Activated T-cell treated with anti-CD3 and anti-CD28 coated beads, Interleukin-2, amount 50 U/mL, for 24 hours (primary cell): ENCODE data around the gene IGFBP6.
"Not testable (repeated sequence)": the region's sequence is repeated elsewhere in the genome, so short reads cannot be mapped to it uniquely, and the experiment has no call there.

Source experiments
- DNase-seq: peaks from one replicate; pipeline ENCODE4 v3.0.0-alpha.2; 2020
- H3K27ac Mint-ChIP-seq: 2 replicates; pipeline ENCODE4 v1.8.0; 2020; ENCODE audit warnings: mild to moderate bottlenecking, mixed read lengths
- H3K27me3 Mint-ChIP-seq: 2 replicates; pipeline ENCODE4 v1.8.0; 2020; ENCODE audit warnings: mixed read lengths
- H3K36me3 Mint-ChIP-seq: 2 replicates; pipeline ENCODE4 v1.8.0; 2020; ENCODE audit warnings: low read depth, mixed read lengths
- H3K4me1 Mint-ChIP-seq: 2 replicates; pipeline ENCODE4 v1.8.0; 2020; ENCODE audit warnings: low read depth, mixed read lengths
- H3K4me3 Mint-ChIP-seq: 2 replicates; pipeline ENCODE4 v1.8.0; 2020; ENCODE audit warnings: mild to moderate bottlenecking, moderate library complexity, mixed read lengths
- H3K9me3 Mint-ChIP-seq: 2 replicates; pipeline ENCODE4 v1.8.0; 2020; ENCODE audit warnings: mixed read lengths

IGFBP6 gene

GRCh38 chr12:53094796-53095595 is 2.5 kb upstream of the IGFBP6 start:
- peaks cover 38% of the 10 kb centered on the region for H3K4me1 Mint-ChIP-seq
- not testable (repeated sequence) for H3K36me3 Mint-ChIP-seq, H3K27ac Mint-ChIP-seq, DNase-seq, H3K4me3 Mint-ChIP-seq, H3K9me3 Mint-ChIP-seq
- H3K27me3 Mint-ChIP-seq, result peaks cover 13% of the 10 kb centered on the region

- peaks cover 11% of the 10 kb centered on the region for H3K27me3 Mint-ChIP-seq
- DNase-seq, H3K4me3 Mint-ChIP-seq, H3K27ac Mint-ChIP-seq, H3K36me3 Mint-ChIP-seq, H3K9me3 Mint-ChIP-seq: not testable (repeated sequence)
- peaks cover 38% of the 10 kb centered on the region for H3K4me1 Mint-ChIP-seq
These were observed 1.9 kb upstream of the IGFBP6 start for GRCh38 chr12:53095596-53095895.

GRCh38 chr12:53096089-53096741 is 1.3 kb upstream of the IGFBP6 start:
- no peaks in the 10 kb centered on the region for H3K36me3 Mint-ChIP-seq
- H3K4me1 Mint-ChIP-seq, result peaks cover 38% of the 10 kb centered on the region
- H3K4me3 Mint-ChIP-seq, result no peak overlapping the region
- H3K9me3 Mint-ChIP-seq, result no peaks in the 10 kb centered on the region
- peak overlapping the region; percentile 3 for H3K27ac Mint-ChIP-seq
- H3K27me3 Mint-ChIP-seq, result peaks cover 10% of the 10 kb centered on the region
- DNase-seq, result no peak

- Mint-ChIP-seq H3K4me3 (peak overlapping the region; percentile 67), H3K27me3 (peaks cover 10% of the 10 kb centered on the region), H3K9me3 (no peaks in the 10 kb centered on the region), H3K27ac (no peak overlapping the region), H3K4me1 (peaks cover 40% of the 10 kb centered on the region), H3K36me3 (no peaks in the 10 kb centered on the region)
- no peak for DNase-seq
These were observed 708 bp upstream of the IGFBP6 start for GRCh38 chr12:53096759-53097158.

GRCh38 chr12:53097207-53097563 is 282 bp upstream of the IGFBP6 start:
- H3K36me3 Mint-ChIP-seq, result no peaks in the 10 kb centered on the region
- DNase-seq, result no peak
- H3K4me1 Mint-ChIP-seq, result peaks cover 41% of the 10 kb centered on the region
- H3K27ac Mint-ChIP-seq, result peak overlapping the region; percentile 69
- peak overlapping the region; percentile 67 for H3K4me3 Mint-ChIP-seq
- H3K9me3 Mint-ChIP-seq, result no peaks in the 10 kb centered on the region
- peaks cover 10% of the 10 kb centered on the region for H3K27me3 Mint-ChIP-seq

GRCh38 chr12:53098354-53098981 is 1.0 kb downstream of the IGFBP6 start:
- peak overlapping the region; percentile 88 for H3K27ac Mint-ChIP-seq
- peaks cover 54% of the 10 kb centered on the region for H3K4me1 Mint-ChIP-seq
- no peaks in the 10 kb centered on the region for H3K9me3 Mint-ChIP-seq
- H3K27me3 Mint-ChIP-seq, result peaks cover 10% of the 10 kb centered on the region
- peak; percentile 57 for DNase-seq
- H3K4me3 Mint-ChIP-seq, result peak overlapping the region; percentile 74
- H3K36me3 Mint-ChIP-seq, result no peaks in the 10 kb centered on the region

- H3K27ac Mint-ChIP-seq, result peak overlapping the region; percentile 88
- H3K36me3 Mint-ChIP-seq, result no peaks in the 10 kb centered on the region
- no peaks in the 10 kb centered on the region for H3K9me3 Mint-ChIP-seq
- H3K4me1 Mint-ChIP-seq, result peaks cover 56% of the 10 kb centered on the region
- DNase-seq, result peak; percentile 93
- peak overlapping the region; percentile 74 for H3K4me3 Mint-ChIP-seq
- peaks cover 10% of the 10 kb centered on the region for H3K27me3 Mint-ChIP-seq
These were observed 1.8 kb downstream of the IGFBP6 start for GRCh38 chr12:53099071-53099882.

GRCh38 chr12:53100466-53101151 is 3.1 kb downstream of the IGFBP6 start:
- H3K27me3 Mint-ChIP-seq, result peaks cover 10% of the 10 kb centered on the region
- no peaks in the 10 kb centered on the region for H3K9me3 Mint-ChIP-seq
- no peaks in the 10 kb centered on the region for H3K36me3 Mint-ChIP-seq
- DNase-seq, result no peak
- no peak overlapping the region for H3K27ac Mint-ChIP-seq
- H3K4me1 Mint-ChIP-seq, result peaks cover 57% of the 10 kb centered on the region
- no peak overlapping the region for H3K4me3 Mint-ChIP-seq

GRCh38 chr12:53101266-53101665 is 3.8 kb downstream of the IGFBP6 start:
- H3K36me3 Mint-ChIP-seq, result no peaks in the 10 kb centered on the region
- peaks cover 54% of the 10 kb centered on the region for H3K4me1 Mint-ChIP-seq
- H3K9me3 Mint-ChIP-seq, result no peaks in the 10 kb centered on the region
- DNase-seq, result no peak
- H3K4me3 Mint-ChIP-seq, result no peak overlapping the region
- peaks cover 8% of the 10 kb centered on the region for H3K27me3 Mint-ChIP-seq
- no peak overlapping the region for H3K27ac Mint-ChIP-seq

- DNase-seq, result no peak
- Mint-ChIP-seq H3K27me3 (peaks cover under 1% of the 10 kb centered on the region), H3K4me1 (peaks cover 46% of the 10 kb centered on the region), H3K4me3 (no peak overlapping the region), H3K27ac (peak overlapping the region; percentile 83), H3K36me3 (no peaks in the 10 kb centered on the region), H3K9me3 (no peaks in the 10 kb centered on the region)
These were observed 4.7 kb downstream of the IGFBP6 start for GRCh38 chr12:53101931-53102781.

- no peaks in the 10 kb centered on the region for H3K27me3 Mint-ChIP-seq
- no peaks in the 10 kb centered on the region for H3K9me3 Mint-ChIP-seq
- no peaks in the 10 kb centered on the region for H3K36me3 Mint-ChIP-seq
- H3K4me3 Mint-ChIP-seq, result peak within 1 kb of the TSS; percentile 35
- H3K27ac Mint-ChIP-seq, result peak within 1 kb of the TSS; percentile 83
- H3K4me1 Mint-ChIP-seq, result peaks cover 38% of the 10 kb centered on the region
- peak; percentile 61 for DNase-seq
These were observed 5.7 kb downstream of the IGFBP6 start, which contains the start of gene SOAT2 for GRCh38 chr12:53102883-53103807. SOAT2 (plus strand) TSS chr12:53103486; CDS start chr12:53103578, 92 bp downstream.

- H3K4me3 Mint-ChIP-seq, result no peak overlapping the region
- peaks cover 31% of the 10 kb centered on the region for H3K4me1 Mint-ChIP-seq
- DNase-seq, result no peak
- no peaks in the 10 kb centered on the region for H3K36me3 Mint-ChIP-seq
- no peaks in the 10 kb centered on the region for H3K27me3 Mint-ChIP-seq
- H3K27ac Mint-ChIP-seq, result peak overlapping the region; percentile 57
- H3K9me3 Mint-ChIP-seq, result no peaks in the 10 kb centered on the region
These were observed 6.4 kb downstream of the IGFBP6 start for GRCh38 chr12:53103860-53104305.
